RWPE2 (cell line): ENCODE measurements around the gene NPNT.

Experiments used
- ATAC-seq: fragments of 200-7000 bp; cut with Tn5 transposase; 3 replicates; pipeline ENCODE4 v1.9.1; 2021; ENCODE audit warnings: low read depth
- DNase-seq: peaks from one replicate; pipeline ENCODE4 v3.0.0-alpha.2; 2020; ENCODE audit warnings: low spot score
- H3K27ac ChIP-seq: fragments of 450-650 bp; 2 replicates; pipeline ENCODE4 v1.5.1; 2017; ENCODE audit warnings: mild to moderate bottlenecking; ENCODE audit not compliant: poor library complexity, severe bottlenecking
- H3K27me3 ChIP-seq: fragments of 250-450 bp; sonication (Bioruptor Pico); 2 replicates; pipeline ENCODE4 v1.5.1; 2021; ENCODE audit warnings: mild to moderate bottlenecking, moderate library complexity; ENCODE audit not compliant: insufficient read depth, poor library complexity, severe bottlenecking
- H3K36me3 ChIP-seq: fragments of 250-450 bp; sonication (Bioruptor Pico); 2 replicates; pipeline ENCODE4 v1.5.1; 2020; ENCODE audit warnings: low read depth, mild to moderate bottlenecking, moderate library complexity
- H3K4me1 ChIP-seq: fragments of 250-450 bp; sonication (Bioruptor Pico); 2 replicates; pipeline ENCODE4 v1.5.1; 2021; ENCODE audit warnings: mild to moderate bottlenecking, moderate library complexity; ENCODE audit not compliant: insufficient read depth, poor library complexity, severe bottlenecking
- H3K4me3 ChIP-seq: fragments of 250-450 bp; sonication (Bioruptor Pico); 2 replicates; pipeline ENCODE4 v1.5.1; 2021; ENCODE audit warnings: mild to moderate bottlenecking, moderate library complexity; ENCODE audit not compliant: severe bottlenecking
- H3K9me3 ChIP-seq: fragments of 250-450 bp; sonication (Bioruptor Pico); 2 replicates; pipeline ENCODE4 v1.5.1; 2021; ENCODE audit warnings: mild to moderate bottlenecking, moderate library complexity; ENCODE audit not compliant: severe bottlenecking
- CTCF ChIP-seq: fragments of 450-650 bp; IDR thresholded peaks from one replicate; pipeline ENCODE4 v1.5.1; 2017; ENCODE audit warnings: mild to moderate bottlenecking, moderate library complexity; ENCODE audit not compliant: poor library complexity, severe bottlenecking

Gene NPNT

GRCh38 chr4:105965183-105965800 lies 70.0 kb downstream of the NPNT start:
- Histone ChIP-seq H3K9me3 (no peaks in the 10 kb centered on the region), H3K27ac (peak overlapping the region; percentile 75), H3K4me3 (no peak overlapping the region), H3K4me1 (peaks cover 36% of the 10 kb centered on the region), H3K36me3 (no peaks in the 10 kb centered on the region), H3K27me3 (no peaks in the 10 kb centered on the region)
- ATAC-seq (peak; percentile 70), DNase-seq (no peak)
- no peak for TF ChIP-seq CTCF

- peaks cover 36% of the 10 kb centered on the region for H3K4me1 ChIP-seq
- H3K36me3 ChIP-seq = no peaks in the 10 kb centered on the region
- peak overlapping the region; percentile 75 for H3K27ac ChIP-seq
- no peaks in the 10 kb centered on the region for H3K27me3 ChIP-seq
- no peak overlapping the region for H3K4me3 ChIP-seq
- DNase-seq (no peak), ATAC-seq (peak; percentile 51)
- TF ChIP-seq CTCF = no peak
- H3K9me3 ChIP-seq = no peaks in the 10 kb centered on the region
Observed at GRCh38 chr4:105966051-105966450, 70.8 kb downstream of the NPNT start.

GRCh38 chr4:105967058-105967658 lies 71.9 kb downstream of the NPNT start:
- ATAC-seq = no peak
- Histone ChIP-seq H3K4me1 (peaks cover 36% of the 10 kb centered on the region), H3K9me3 (no peaks in the 10 kb centered on the region), H3K36me3 (no peaks in the 10 kb centered on the region), H3K4me3 (no peak overlapping the region), H3K27ac (no peak overlapping the region), H3K27me3 (no peaks in the 10 kb centered on the region)
- DNase-seq = no peak
- no peak for TF ChIP-seq CTCF

GRCh38 chr4:105969575-105969974 lies 74.3 kb downstream of the NPNT start:
- ATAC-seq = no peak
- no peak for TF ChIP-seq CTCF

GRCh38 chr4:105970371-105970770 lies 75.1 kb downstream of the NPNT start:
- no peaks in the 10 kb centered on the region for H3K9me3 ChIP-seq
- no peak for DNase-seq
- no peak for TF ChIP-seq CTCF
- H3K27ac ChIP-seq = no peak overlapping the region
- H3K36me3 ChIP-seq = no peaks in the 10 kb centered on the region
- no peak overlapping the region for H3K4me3 ChIP-seq
- no peaks in the 10 kb centered on the region for H3K27me3 ChIP-seq
- no peak for ATAC-seq
- peaks cover 14% of the 10 kb centered on the region for H3K4me1 ChIP-seq

More at GRCh38 chr4:105969575-105969974, 74.3 kb downstream of the NPNT start:
- Histone ChIP-seq H3K9me3 (no peaks in the 10 kb centered on the region), H3K27me3 (no peaks in the 10 kb centered on the region), H3K4me3 (no peak overlapping the region), H3K27ac (no peak overlapping the region), H3K4me1 (peaks cover 22% of the 10 kb centered on the region), H3K36me3 (no peaks in the 10 kb centered on the region)
- DNase-seq = no peak
